T47D (cell line): Measurements from ENCODE around the gene SCG3.

Source experiments
- DNase-seq, 2 experiments: peaks; one replicate each; pipeline versions ENCODE4 v3.0.0 to v3.0.0-alpha.2; 2011 to 2012; ENCODE audit warnings: low read depth in 1 of 2, low spot score in 1 of 2
- JUND ChIP-seq: IDR thresholded peaks from 2 replicates; pipeline ENCODE4 v1.6.1; 2012; ENCODE audit warnings: low read depth
- in situ Hi-C: cut with HindIII; loops from 2 replicates; pipeline ENCODE4 v1.10.0; 2016; ENCODE audit warnings: low sequenced_read_pairs, low pct_unique_long_range_greater_than_20kb

Gene SCG3

GRCh38 chr15:51737522-51738305 lies 56.4 kb downstream of the SCG3 start, which contains the start of gene LYSMD2:
LYSMD2 (minus strand) TSS chr15:51737655; CDS start chr15:51737622, 33 bp downstream.
- TF ChIP-seq JUND: no peak
- in situ Hi-C loops: no loop called here
- peak; percentile 61 to 62 for DNase-seq

GRCh38 chr15:51738553-51738952 lies 57.2 kb downstream of the SCG3 start:
- in situ Hi-C loops: no loop called here
- peak in 1 of 2 experiments; percentile 26 for DNase-seq
- no peak for TF ChIP-seq JUND

GRCh38 chr15:51739061-51739712 lies 57.9 kb downstream of the SCG3 start:
- no peak for DNase-seq
- in situ Hi-C loops: no loop called here
- no peak for TF ChIP-seq JUND

- in situ Hi-C loops: no loop called here
- no peak for TF ChIP-seq JUND
- DNase-seq: no peak
Observed at GRCh38 chr15:51749307-51749706, 68.0 kb downstream of the SCG3 start.

- in situ Hi-C loops: no loop called here
- DNase-seq: no peak
- no peak for TF ChIP-seq JUND
Observed at GRCh38 chr15:51750186-51750585, 68.9 kb downstream of the SCG3 start.

GRCh38 chr15:51750792-51751696 lies 69.7 kb downstream of the SCG3 start, which contains the start of gene TMOD2:
TMOD2 (plus strand) TSS chr15:51751597; CDS start chr15:51766442, 14,845 bp downstream.
- DNase-seq: peak; percentile 66 to 81
- in situ Hi-C loops: no loop called here

GRCh38 chr15:51751697-51752683 lies 70.7 kb downstream of the SCG3 start:
- DNase-seq: peak; percentile 30 to 58
- TF ChIP-seq JUND: no peak
- in situ Hi-C loops: no loop called here

More at GRCh38 chr15:51750792-51751696, 69.7 kb downstream of the SCG3 start, which contains the start of gene TMOD2:
- no peak for TF ChIP-seq JUND

- in situ Hi-C loops: no loop called here
- TF ChIP-seq JUND: no peak
- no peak for DNase-seq
Observed at GRCh38 chr15:51752888-51753287, 71.6 kb downstream of the SCG3 start.

GRCh38 chr15:51754267-51754666 lies 73.0 kb downstream of the SCG3 start:
- no peak for DNase-seq
- TF ChIP-seq JUND: no peak
- in situ Hi-C loops: no loop called here

- DNase-seq: no peak
- in situ Hi-C loops: no loop called here
- TF ChIP-seq JUND: no peak
Observed at GRCh38 chr15:51755790-51756189, 74.5 kb downstream of the SCG3 start.

GRCh38 chr15:51756482-51756881 lies 75.2 kb downstream of the SCG3 start:
- DNase-seq: no peak

More at GRCh38 chr15:51756482-51756881, 75.2 kb downstream of the SCG3 start:
- no peak for TF ChIP-seq JUND
- in situ Hi-C loops: no loop called here
